Upper lobe of left lung (tissue), 6 donors: ENCODE measurements around the gene ZNF213. TPM values are rescaled to one million over a fixed set of nuclear protein-coding genes. Genes with fewer than 3 reads are reported as not detected.
"Not testable (repeated sequence)": the region's sequence is repeated elsewhere in the genome, so short reads cannot be mapped to it uniquely, and the experiment has no call there.

Source experiments
- ATAC-seq, 2 donors: fragments of 200-7000 bp; cut with Tn5 transposase; one replicate each; pipeline ENCODE4 v1.9.1; 2022; ENCODE audit warnings: mild to moderate bottlenecking in 2 of 2, moderate library complexity in 2 of 2; ENCODE audit not compliant: low FRiP score in 2 of 2
- DNase-seq, 2 donors: peaks; one replicate each; pipeline ENCODE4 v3.0.0-alpha.2; 2019 to 2020
- H3K27ac ChIP-seq, 4 donors: fragments of 200-600 bp; sonication (generic); one replicate each; pipeline ENCODE4 v1.5.1; 2016 to 2019
- H3K27me3 ChIP-seq, 4 donors: fragments of 200-600 bp; sonication (generic); one replicate each; pipeline ENCODE4 v1.5.1; 2017 to 2019
- H3K36me3 ChIP-seq, 4 donors: fragments of 200-600 bp; sonication (generic); one replicate each; pipeline ENCODE4 v1.5.1; 2016 to 2019
- H3K4me1 ChIP-seq, 4 donors: fragments of 200-600 bp; sonication (generic); one replicate each; pipeline ENCODE4 v1.5.1; 2018 to 2019
- H3K4me3 ChIP-seq, 4 donors: fragments of 200-600 bp; sonication (generic); one replicate each; pipeline ENCODE4 v1.5.1; 2017 to 2019; ENCODE audit warnings: mild to moderate bottlenecking in 2 of 4, moderate library complexity in 1 of 4
- H3K9me3 ChIP-seq, 4 donors: fragments of 200-600 bp; sonication (generic); one replicate each; pipeline ENCODE4 v1.5.1; 2018 to 2019
- CTCF ChIP-seq, 6 experiments: fragments of 450-650 bp in 4 of 6; fragments of 200-600 bp in 2 of 6; sonication (generic) in 2 of 6; IDR thresholded peaks; one replicate each; pipeline ENCODE4 v1.5.1; 2016 to 2019; ENCODE audit warnings: antibody characterized with exemption in 6 of 6
- EP300 ChIP-seq, 4 donors: sonication (generic); formaldehyde crosslinking; IDR thresholded peaks; one replicate each; pipeline ENCODE4 v1.5.1; 2017; ENCODE audit warnings: antibody characterized with exemption in 4 of 4, control low read depth in 2 of 4
- POLR2A ChIP-seq, 4 donors: fragments of 450-650 bp; IDR thresholded peaks; one replicate each; pipeline ENCODE4 v1.5.1; 2016 to 2017; ENCODE audit warnings: antibody characterized with exemption in 4 of 4, mild to moderate bottlenecking in 2 of 4
- POLR2AphosphoS5 ChIP-seq, 2 donors: sonication (generic); formaldehyde crosslinking; IDR thresholded peaks; one replicate each; pipeline ENCODE4 v1.5.1; 2017; ENCODE audit warnings: antibody characterized with exemption in 2 of 2
- WGBS, 2 donors: methylation state at CpG; one replicate each; pipeline ENCODE4 v1.1.5; 2017 to 2018; 5-methylcytosine and 5-hydroxymethylcytosine counted together
- total RNA-seq, 6 donors: library from RNA; depleted of rRNA in 4 of 6; stranded (reverse); fragments of >200 nt in 4 of 6; gene quantifications; one replicate each; pipeline versions ENCODE4 v1.1.0 to v1.2.1, GENCODE V29; 2016 to 2021
- donor health status: DM: no; HTN: no; CAD: no; lungs with moderate emphysema.
- donor health status: DM: no; HTN: yes; CAD: no; lungs with severe emphysema.

ZNF213 gene
- total RNA-seq, 6 donors from 2014 or later = 4.2 to 20.3 (median 11.6) TPM

- TF ChIP-seq CTCF (IDR thresholded peaks at IDR 0.05) = no peak
- no peak for TF ChIP-seq EP300 (IDR thresholded peaks at IDR 0.05)
- TF ChIP-seq POLR2A (IDR thresholded peaks at IDR 0.05) = no peak
- Histone ChIP-seq H3K36me3 (no peaks in the 10 kb centered on the region), H3K27ac (no peak overlapping the region), H3K4me3 (no peak overlapping the region), H3K4me1 (peaks cover 13 to 28% (median 17%) of the 10 kb centered on the region in 4 donors), H3K27me3 (peaks cover 0 to 61% (median 27%) of the 10 kb centered on the region in 4 donors), H3K9me3 (no peaks in the 10 kb centered on the region)
- 61 to 72% methylated on average over 8 of the region's 8 CpGs for WGBS, 2 donors
- DNase-seq (no peak), ATAC-seq (peak in 1 of 2 donors; percentile 44)
Measured at GRCh38 chr16:3179651-3180050, 44.8 kb downstream of the ZNF213 start.

- Histone ChIP-seq H3K4me1 (peaks cover 13 to 19% (median 15%) of the 10 kb centered on the region in 4 donors), H3K36me3 (no peaks in the 10 kb centered on the region), H3K27ac (no peak overlapping the region), H3K9me3 (no peaks in the 10 kb centered on the region), H3K4me3 (no peak overlapping the region), H3K27me3 (peaks cover 0 to 55% (median 23%) of the 10 kb centered on the region in 4 donors)
- no peak for ATAC-seq
- 46 to 55% methylated on average over 6 to 21 of the region's 21 CpGs for WGBS, 2 donors
- no peak for DNase-seq
- TF ChIP-seq POLR2AphosphoS5 (IDR thresholded peaks at IDR 0.05) = no peak
- TF ChIP-seq CTCF (IDR thresholded peaks at IDR 0.05) = no peak
- TF ChIP-seq POLR2A (IDR thresholded peaks at IDR 0.05) = no peak
- TF ChIP-seq EP300 (IDR thresholded peaks at IDR 0.05) = no peak
Measured at GRCh38 chr16:3180445-3180878, 45.6 kb downstream of the ZNF213 start.

- not testable (repeated sequence) for DNase-seq, ATAC-seq, H3K9me3 ChIP-seq, H3K36me3 ChIP-seq, H3K27ac ChIP-seq
- H3K4me1 ChIP-seq = peaks cover 13 to 18% (median 14%) of the 10 kb centered on the region in 4 donors
- 32 to 40% methylated on average over 8 of the region's 8 CpGs for WGBS, 2 donors
- peaks cover 0 to 55% (median 23%) of the 10 kb centered on the region in 4 donors for H3K27me3 ChIP-seq
- peak overlapping the region in 1 of 4 donors; percentile 43 for H3K4me3 ChIP-seq
Measured at GRCh38 chr16:3182293-3182607, 47.4 kb downstream of the ZNF213 start.

GRCh38 chr16:3182608-3183444, 48.0 kb downstream of the ZNF213 start:
- Histone ChIP-seq H3K4me3 (peak overlapping the region in 3 of 4 donors; percentile 19 to 43 (median 39)), H3K9me3 (no peaks in the 10 kb centered on the region), H3K27ac (no peak overlapping the region), H3K27me3 (peaks cover 0 to 57% (median 23%) of the 10 kb centered on the region in 4 donors), H3K36me3 (no peaks in the 10 kb centered on the region), H3K4me1 (peaks cover 13 to 18% (median 14%) of the 10 kb centered on the region in 4 donors)
- ATAC-seq (peak; percentile 69 to 71), DNase-seq (peak; percentile 57 to 86)
- 3% methylated on average over 63 of the region's 72 CpGs; no CpG with 5 or more reads in 1 of the 2 donors for WGBS, 2 donors
- TF ChIP-seq CTCF (IDR thresholded peaks at IDR 0.05) (peak in 4 of 6 experiments; percentile 25 to 41 (median 30)), POLR2A (IDR thresholded peaks at IDR 0.05) (no peak)

- Histone ChIP-seq H3K27ac (no peak overlapping the region), H3K4me1 (peaks cover 17 to 25% (median 20%) of the 10 kb centered on the region in 4 donors), H3K9me3 (no peaks in the 10 kb centered on the region), H3K36me3 (no peaks in the 10 kb centered on the region), H3K27me3 (peaks cover 0 to 63% (median 27%) of the 10 kb centered on the region in 4 donors), H3K4me3 (peak overlapping the region in 3 of 4 donors; percentile 19 to 43 (median 39))
- DNase-seq (peak in 1 of 2 donors; percentile 50), ATAC-seq (no peak)
- WGBS, 2 donors = 5 to 7% methylated on average over 26 to 42 of the region's 42 CpGs
- TF ChIP-seq EP300 (IDR thresholded peaks at IDR 0.05) (no peak), POLR2AphosphoS5 (IDR thresholded peaks at IDR 0.05) (no peak), POLR2A (IDR thresholded peaks at IDR 0.05) (no peak), CTCF (IDR thresholded peaks at IDR 0.05) (peak in 1 of 6 experiments; percentile 2)
Measured at GRCh38 chr16:3183445-3184139, 48.8 kb downstream of the ZNF213 start.
